ENCODE results near the gene PGAP2.

DNA sequence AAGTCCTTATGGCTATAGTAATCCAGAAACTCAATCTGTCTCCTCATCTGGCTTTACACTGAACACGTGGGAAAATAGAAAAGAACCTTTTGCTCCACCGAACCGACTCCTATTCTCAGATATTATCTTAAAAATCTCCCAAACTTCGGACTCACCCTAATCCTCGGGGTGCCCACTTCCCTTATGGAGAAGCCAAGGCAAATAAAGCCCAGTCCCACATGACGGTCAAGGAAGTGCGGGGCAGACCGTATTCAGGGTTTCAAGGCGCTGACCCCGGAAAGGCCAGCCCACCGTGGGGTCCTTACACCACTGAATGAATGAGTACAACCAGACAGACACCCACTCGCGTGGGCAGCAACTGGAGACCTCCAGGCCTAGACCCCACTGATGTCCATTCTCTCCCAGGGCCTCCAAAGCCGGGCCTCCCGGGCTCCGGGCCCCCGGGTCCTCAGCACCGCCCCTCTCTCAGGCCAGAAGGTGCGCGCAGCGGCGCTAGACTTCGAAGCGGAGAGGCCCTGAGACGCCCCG lies 11.5 kb upstream of the PGAP2 start:
- TF ChIP-seq, protein P1, sequence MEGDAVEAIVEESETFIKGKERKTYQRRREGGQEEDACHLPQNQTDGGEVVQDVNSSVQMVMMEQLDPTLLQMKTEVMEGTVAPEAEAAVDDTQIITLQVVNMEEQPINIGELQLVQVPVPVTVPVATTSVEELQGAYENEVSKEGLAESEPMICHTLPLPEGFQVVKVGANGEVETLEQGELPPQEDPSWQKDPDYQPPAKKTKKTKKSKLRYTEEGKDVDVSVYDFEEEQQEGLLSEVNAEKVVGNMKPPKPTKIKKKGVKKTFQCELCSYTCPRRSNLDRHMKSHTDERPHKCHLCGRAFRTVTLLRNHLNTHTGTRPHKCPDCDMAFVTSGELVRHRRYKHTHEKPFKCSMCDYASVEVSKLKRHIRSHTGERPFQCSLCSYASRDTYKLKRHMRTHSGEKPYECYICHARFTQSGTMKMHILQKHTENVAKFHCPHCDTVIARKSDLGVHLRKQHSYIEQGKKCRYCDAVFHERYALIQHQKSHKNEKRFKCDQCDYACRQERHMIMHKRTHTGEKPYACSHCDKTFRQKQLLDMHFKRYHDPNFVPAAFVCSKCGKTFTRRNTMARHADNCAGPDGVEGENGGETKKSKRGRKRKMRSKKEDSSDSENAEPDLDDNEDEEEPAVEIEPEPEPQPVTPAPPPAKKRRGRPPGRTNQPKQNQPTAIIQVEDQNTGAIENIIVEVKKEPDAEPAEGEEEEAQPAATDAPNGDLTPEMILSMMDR (IDR thresholded peaks at IDR 0.05; ENCODE audit: insufficient read depth, low read length, poor library complexity, severe bottlenecking): no peak
- TF ChIP-seq EZH2phosphoT487 (conservative IDR thresholded peaks at IDR 0.05; ENCODE audit: low read length): no peak
